ENCODE measurements around the gene GPHN.

GPHN gene

GRCh38 chr14:67172520-67172919 is 664.6 kb downstream of the GPHN start:
- no peak for DNase-seq

DNA sequence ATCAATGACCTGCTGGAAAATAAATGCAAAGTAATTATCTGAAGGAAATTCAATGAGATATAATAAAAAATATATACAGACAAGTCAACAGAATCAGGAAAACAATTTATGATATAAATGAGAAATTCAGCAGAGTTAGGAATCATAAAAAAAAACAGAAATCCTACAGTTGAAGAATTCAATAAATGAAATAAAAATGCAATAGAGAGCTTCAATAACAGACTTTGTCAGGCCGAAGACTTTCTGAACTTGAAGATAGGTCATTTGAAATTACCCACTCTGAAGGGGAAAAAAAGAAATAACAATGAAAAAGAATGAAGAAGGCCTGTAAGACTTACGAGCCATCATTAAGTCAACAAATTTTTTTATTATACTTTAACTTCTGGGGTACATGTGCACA is 665.8 kb downstream of the GPHN start:
- DNase-seq: no peak

DNA sequence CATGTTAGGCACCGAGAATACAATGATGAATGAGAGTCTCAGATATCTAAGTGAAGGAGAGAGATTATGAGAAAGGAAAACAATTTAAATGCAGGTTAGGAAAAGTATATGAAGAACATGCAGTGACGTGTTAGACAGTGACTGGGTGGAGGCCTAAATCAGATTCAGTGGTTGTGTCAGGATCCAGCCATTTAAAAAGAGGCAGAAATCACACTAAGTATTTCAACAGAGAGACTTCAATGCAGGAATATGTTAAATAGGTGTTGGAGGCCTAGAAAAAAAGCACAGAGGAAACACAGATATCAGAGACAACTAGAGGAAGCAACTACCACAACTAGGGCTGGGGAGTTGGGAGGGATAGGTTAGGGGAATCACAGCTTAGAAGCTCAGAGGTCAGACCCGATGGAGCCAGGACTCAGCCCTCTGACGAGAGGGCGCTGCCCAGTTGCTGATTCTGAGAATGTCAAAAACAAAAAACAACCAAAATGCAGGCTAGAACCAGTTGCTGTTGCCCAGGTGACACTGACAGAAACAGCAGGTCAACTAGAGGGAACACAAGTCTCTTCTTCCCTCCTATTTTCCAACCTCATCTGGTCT is 678.3 kb downstream of the GPHN start:
- DNase-seq: no peak

GRCh38 chr14:67186789-67187584 is 679.0 kb downstream of the GPHN start:
- DNase-seq: peak; percentile 88

GRCh38 chr14:67187826-67188225 is 679.9 kb downstream of the GPHN start:
- peak; percentile 90 for DNase-seq

DNA sequence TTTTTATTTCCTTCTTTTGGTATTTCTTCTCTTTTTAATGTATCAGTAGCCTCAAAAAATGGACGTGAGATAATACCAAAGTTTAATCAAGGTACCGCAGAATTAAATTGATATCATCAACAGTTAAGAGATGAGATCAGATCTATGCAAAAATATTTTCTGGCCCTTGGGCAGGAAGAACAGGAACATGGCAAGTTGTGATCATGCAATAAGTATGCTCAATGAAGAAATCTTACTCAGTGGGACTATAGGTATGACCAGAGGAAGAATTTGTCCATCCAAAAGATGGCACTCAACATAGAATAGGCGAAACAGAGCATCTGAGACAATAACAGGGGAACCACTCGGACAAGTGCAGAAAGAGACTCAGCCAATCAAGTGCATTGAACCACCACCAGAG is 680.4 kb downstream of the GPHN start:
- DNase-seq: no peak

- no peak for DNase-seq
These were observed 683.9 kb downstream of the GPHN start for GRCh38 chr14:67191768-67192290.

- DNase-seq: no peak
These were observed 684.4 kb downstream of the GPHN start for GRCh38 chr14:67192366-67192765.

- DNase-seq: no peak
These were observed 687.3 kb downstream of the GPHN start for GRCh38 chr14:67195279-67195678.

GRCh38 chr14:67199016-67199415 is 691.1 kb downstream of the GPHN start:
- DNase-seq: no peak

GRCh38 chr14:67207810-67208209 is 699.9 kb downstream of the GPHN start:
- DNase-seq: no peak

DNA sequence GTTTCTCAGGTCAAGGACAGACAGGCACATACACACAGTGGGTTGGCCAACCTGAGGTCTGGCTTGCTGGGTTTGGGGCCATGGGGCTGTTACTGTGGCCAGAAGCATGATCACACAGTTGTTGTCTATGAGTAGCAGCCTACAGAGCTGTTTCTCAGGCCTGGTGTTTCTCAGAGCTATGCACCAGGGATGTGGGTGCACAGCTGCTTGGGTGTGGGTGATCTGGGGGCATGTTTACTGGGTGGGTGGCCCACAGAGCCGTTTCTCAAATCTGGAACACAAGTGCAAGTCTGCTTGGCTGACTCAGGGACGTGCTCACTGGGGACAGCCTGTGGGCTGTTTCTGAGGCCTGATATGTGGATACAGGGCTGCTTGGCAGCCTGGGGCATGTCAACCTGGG is 710.2 kb downstream of the GPHN start:
- no peak for DNase-seq

DNA sequence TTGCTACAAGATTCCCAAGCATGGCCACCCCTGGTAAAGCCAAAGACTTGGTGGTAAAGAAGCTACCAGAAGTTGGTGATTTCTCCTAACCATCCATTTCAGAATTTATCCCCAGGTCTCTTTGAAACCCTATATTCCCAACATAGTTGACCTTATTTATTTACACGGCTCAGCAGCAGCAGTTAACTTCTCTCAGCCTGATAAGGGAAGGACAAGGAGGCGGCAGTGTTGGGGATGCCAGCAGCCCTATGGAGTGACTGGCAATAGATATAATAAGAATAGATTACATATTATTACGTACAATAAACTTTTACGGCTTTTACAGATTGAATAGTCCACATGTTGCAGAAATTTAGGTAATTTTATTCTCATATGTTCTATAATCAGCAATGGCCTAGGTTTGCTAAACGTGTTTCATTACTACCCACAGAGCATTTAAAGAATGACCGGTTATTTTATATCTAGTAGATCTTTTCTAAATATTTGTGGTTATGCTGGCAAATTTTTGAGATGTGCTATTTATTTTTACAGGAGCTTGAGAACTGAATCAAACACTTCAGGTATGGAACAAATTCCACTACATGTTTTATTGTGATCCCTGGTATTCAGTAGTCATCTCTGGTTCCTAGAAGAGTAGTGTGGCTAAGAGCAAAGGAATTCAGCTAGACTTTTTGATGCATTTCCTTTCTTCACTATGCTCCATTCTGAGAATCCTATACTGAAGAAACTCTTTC is 713.5 kb downstream of the GPHN start:
- DNase-seq: peak; percentile 76

DNA sequence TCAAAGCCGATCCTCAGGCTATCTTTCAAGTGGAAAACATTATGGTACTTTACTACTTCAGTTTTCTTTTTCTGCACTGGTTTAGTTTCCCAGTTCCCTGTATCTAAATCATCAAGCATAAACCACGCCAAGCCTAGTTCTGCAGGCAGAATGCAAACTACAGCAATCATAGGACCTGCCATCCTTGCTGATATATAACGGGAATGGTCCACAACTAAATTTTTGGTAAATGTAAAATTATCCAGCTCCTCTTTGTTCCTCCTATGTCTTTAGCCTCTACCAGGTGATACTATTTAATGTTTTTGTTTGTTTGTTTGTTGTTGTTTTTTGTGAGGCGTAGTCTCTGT is 714.0 kb downstream of the GPHN start:
- no peak for DNase-seq

DNA sequence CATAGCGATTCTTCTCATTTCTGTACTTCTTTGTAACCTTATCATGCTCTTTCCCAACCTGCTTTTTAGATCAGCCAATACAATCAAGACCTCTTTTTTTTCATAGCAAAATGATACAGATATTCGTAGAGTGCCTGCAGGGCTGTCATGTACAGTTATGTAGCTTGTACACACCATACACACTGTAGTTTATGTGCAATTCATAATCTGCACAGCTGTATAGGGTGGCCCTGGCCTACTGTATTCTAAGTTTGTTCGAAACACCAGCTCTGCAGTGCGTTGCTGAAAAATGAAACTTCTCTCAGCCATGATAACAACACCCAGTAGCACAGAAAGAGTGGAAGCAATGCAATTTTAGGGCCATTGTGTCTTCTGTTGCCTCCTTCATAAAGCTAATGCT is 717.6 kb downstream of the GPHN start:
- no peak for DNase-seq

GRCh38 chr14:67228325-67228984 is 720.5 kb downstream of the GPHN start:
- no peak for DNase-seq
